GM12878 (cell line): ENCODE results near the gene VANGL1. TPM values are rescaled to one million over a fixed set of nuclear protein-coding genes. Genes with fewer than 3 reads are reported as not detected.

Source experiments
- ATAC-seq: fragments of 200-7000 bp; cut with Tn5 transposase; 3 replicates; pipeline ENCODE4 v1.9.1; 2020; ENCODE audit warnings: mild to moderate bottlenecking, moderate library complexity
- BruUV-seq: library from RNA; stranded (reverse); fragments of 400-500 nt; replicated peaks from 2 replicates; lab custom pipeline; 2021; lab: Mats Ljungman, UMichigan
- CTCF ChIA-PET: fragments of 300-600 bp; sonication (Branson Sonifier 250); formaldehyde crosslinking; extraction: SDS; loops from one replicate; lab custom pipeline; 2021; ENCODE audit warnings: inconsistent platforms; lab: Yijun Ruan, JAX
- POLR2A ChIA-PET: fragments of 350-600 bp; formaldehyde crosslinking; extraction: SDS; loops from one replicate; lab custom pipeline; 2021; ENCODE audit warnings: inconsistent platforms; lab: Charles Lee
- RAD21 ChIA-PET: fragments of 300-600 bp; sonication (Branson Sonifier 250); formaldehyde crosslinking; loops from one replicate; lab custom pipeline; 2023; ENCODE audit warnings: antibody characterized with exemption; ENCODE audit not compliant: unreplicated experiment; lab: Charles Lee
- SMC1A ChIA-PET: fragments of 300-600 bp; sonication (Branson Sonifier 250); formaldehyde crosslinking; loops from one replicate; lab custom pipeline; 2023; ENCODE audit not compliant: unreplicated experiment, uncharacterized antibody; lab: Charles Lee
- DNase-seq: peaks from one replicate; pipeline ENCODE4 v3.0.0-alpha.2; 2011; ENCODE audit warnings: low read depth, low spot score
- FAIRE-seq: peaks from 3 replicates; lab custom pipeline; 2011; peaks lifted over from hg19 to GRCh38; lab: Jason Lieb, UNC
- H2AFZ ChIP-seq: 2 replicates; pipeline ENCODE4 v1.6.0; 2011; ENCODE audit warnings: low read depth, low read length, control low read depth; ENCODE audit not compliant: control insufficient read depth
- H3K27ac ChIP-seq: 2 replicates; pipeline ENCODE4 v1.5.1; 2011; ENCODE audit warnings: control low read depth; ENCODE audit not compliant: control insufficient read depth, insufficient read depth
- H3K27me3 ChIP-seq, 2 experiments: replicated peaks in 1 of 2; 2 replicates each; pipeline versions ENCODE4 v1.6.0 to v1.6.1; 2011; ENCODE audit warnings: low read length in 1 of 2; ENCODE audit not compliant: control insufficient read depth in 2 of 2, insufficient read depth in 2 of 2
- H3K36me3 ChIP-seq, 2 experiments: 2 replicates each; pipeline ENCODE4 v1.5.1; 2011; ENCODE audit warnings: low read length in 1 of 2; ENCODE audit not compliant: control insufficient read depth in 2 of 2, insufficient read depth in 2 of 2
- H3K4me1 ChIP-seq: 2 replicates; pipeline ENCODE4 v1.6.1; 2011; ENCODE audit warnings: mild to moderate bottlenecking, low read length, moderate library complexity, mixed read lengths; ENCODE audit not compliant: control insufficient read depth, insufficient read depth
- H3K4me2 ChIP-seq: 2 replicates; pipeline ENCODE4 v1.6.0; 2011; ENCODE audit warnings: control low read depth; ENCODE audit not compliant: control insufficient read depth, insufficient read depth
- H3K4me3 ChIP-seq: fragments of 200-600 bp; sonication (generic); 2 replicates; pipeline ENCODE4 v1.5.1; 2016
- H3K79me2 ChIP-seq: 2 replicates; pipeline ENCODE4 v1.6.0; 2011; ENCODE audit warnings: low read length; ENCODE audit not compliant: control insufficient read depth, insufficient read depth
- H3K9ac ChIP-seq: 2 replicates; pipeline ENCODE4 v1.8.0; 2011; ENCODE audit warnings: low read length, control low read depth, mixed read lengths; ENCODE audit not compliant: control insufficient read depth, insufficient read depth
- H3K9me3 ChIP-seq: replicated peaks from 3 replicates; pipeline ENCODE4 v1.5.1; 2011; ENCODE audit warnings: mild to moderate bottlenecking, low read length; ENCODE audit not compliant: control insufficient read depth, insufficient read depth
- H4K20me1 ChIP-seq: 2 replicates; pipeline ENCODE4 v1.6.0; 2011; ENCODE audit not compliant: control insufficient read depth, insufficient read depth
- EZH2 ChIP-seq: IDR thresholded peaks from 2 replicates; pipeline ENCODE4 v1.6.1; 2012; ENCODE audit warnings: low read depth, mild to moderate bottlenecking, control low read depth, inconsistent platforms, low read length, borderline replicate concordance; ENCODE audit not compliant: control insufficient read depth
- GATAD2B ChIP-seq: fragments of 450-650 bp; conservative IDR thresholded peaks from 2 replicates; pipeline ENCODE4 v1.6.1; 2017; ENCODE audit warnings: low read depth, mild to moderate bottlenecking, moderate library complexity
- KAT2A ChIP-seq: conservative IDR thresholded peaks from 2 replicates; pipeline ENCODE4 v1.6.1; 2011; ENCODE audit warnings: low read depth, low read length; ENCODE audit not compliant: control insufficient read depth
- MEF2B ChIP-seq: fragments of 450-650 bp; IDR thresholded peaks from 2 replicates; pipeline ENCODE4 v1.6.1; 2018; ENCODE audit warnings: mild to moderate bottlenecking, moderate library complexity; ENCODE audit not compliant: partially characterized antibody, poor library complexity, severe bottlenecking
- RBBP5 ChIP-seq: fragments of 200-600 bp; sonication (generic); conservative IDR thresholded peaks from 2 replicates; pipeline ENCODE4 v1.6.1; 2016
- SIN3A ChIP-seq: IDR thresholded peaks from 2 replicates; pipeline ENCODE4 v1.6.1; 2012; ENCODE audit warnings: low read depth, low read length, improper control_type of control experiment
- SPI1 ChIP-seq: IDR thresholded peaks from 2 replicates; pipeline ENCODE4 v1.6.1; 2011; ENCODE audit warnings: low read depth, mild to moderate bottlenecking, low read length, moderate library complexity, borderline replicate concordance; ENCODE audit not compliant: insufficient read depth
- SUPT20H ChIP-seq: IDR thresholded peaks from 2 replicates; pipeline ENCODE4 v1.6.1; 2011; ENCODE audit warnings: low read depth, mild to moderate bottlenecking, low read length, moderate library complexity, borderline replicate concordance; ENCODE audit not compliant: control insufficient read depth
- SUZ12 ChIP-seq: fragments of 200-600 bp; sonication (generic); IDR thresholded peaks from one replicate; pipeline ENCODE4 v1.6.1; 2018; ENCODE audit warnings: antibody characterized with exemption, mild to moderate bottlenecking; ENCODE audit not compliant: unreplicated experiment
- ZBED1 ChIP-seq: IDR thresholded peaks from 2 replicates; pipeline ENCODE4 v1.6.1; 2016; ENCODE audit warnings: borderline replicate concordance
- ZNF384 ChIP-seq: IDR thresholded peaks from 2 replicates; pipeline ENCODE4 v1.6.1; 2012; ENCODE audit warnings: low read depth, mild to moderate bottlenecking, low read length, improper control_type of control experiment, borderline replicate concordance
- WGBS: methylation state at CpG from one replicate; pipeline ENCODE4 v1.1.6; 2016; ENCODE audit warnings: low lambda C conversion rate; ENCODE audit not compliant: insufficient replicate concordance, insufficient coverage; ENCODE audit errors: missing lambda C conversion rate; 5-methylcytosine and 5-hydroxymethylcytosine counted together
- in situ Hi-C: fragments of 300-500 bp; cut with MboI; formaldehyde crosslinking; loops from 9 replicates; pipeline ENCODE4 v1.14.3; 2018; ENCODE audit warnings: mixed read lengths
- intact Hi-C: fragments of 100-400 bp; cut with micrococcal nuclease; formaldehyde crosslinking; loops from one replicate; pipeline ENCODE4 v1.14.2; 2022; ENCODE audit not compliant: unreplicated experiment
- polyA plus RNA-seq, 11 experiments: library from polyadenylated mRNA; depleted of rRNA in 4 of 11; unstranded in 6 of 11; stranded (reverse) in 5 of 11; fragments of >200 nt; fragmentation: Nextera tagmentation in 4 of 11; fragmentation: Illumina TruSeq in 1 of 11; extraction: Ambion mirVana in 4 of 11; extraction: Trizol in 1 of 11; gene quantifications; 1 replicate in 1 of 11; 2 replicates in 10 of 11; pipeline versions ENCODE4 v1.2.1 to v1.2.3, GENCODE V29; 2011 to 2016; ENCODE audit warnings: inconsistent platforms in 2 of 11, missing spikeins in 2 of 11, low read depth in 1 of 11
- total RNA-seq, 4 experiments: library from RNA; depleted of rRNA in 3 of 4; stranded (reverse); fragments of >200 nt in 3 of 4; fragmentation: Illumina TruSeq in 1 of 4; extraction: Trizol in 1 of 4; gene quantifications; 2 replicates each; pipeline versions ENCODE4 v1.2.1 to v1.2.3, GENCODE V29; 2013 to 2021
- TF ChIP-seq, protein P1 (sequence below): IDR thresholded peaks from 2 replicates; pipeline ENCODE4 v1.6.1; 2012; ENCODE audit warnings: low read depth, low read length, improper control_type of control experiment
- TF ChIP-seq, protein P2 (sequence below): fragments of 450-650 bp; IDR thresholded peaks from 2 replicates; pipeline ENCODE4 v1.6.1; 2017; ENCODE audit warnings: low read depth, mild to moderate bottlenecking, moderate library complexity
- TF ChIP-seq, protein P3 (sequence below): fragments of 450-650 bp; IDR thresholded peaks from 2 replicates; pipeline ENCODE4 v1.6.1; 2017; ENCODE audit warnings: mild to moderate bottlenecking
- TF ChIP-seq, protein P4 (sequence below): fragments of 450-650 bp; IDR thresholded peaks from 2 replicates; pipeline ENCODE4 v1.6.1; 2016; ENCODE audit warnings: mild to moderate bottlenecking

The VANGL1 gene
- total and polyA plus RNA-seq, 10 of the 15 experiments (the other 5 are each of a cell fraction or from before 2014, with no cell fraction given): 0.71 to 12.9 (median 6.3) TPM

DNA sequence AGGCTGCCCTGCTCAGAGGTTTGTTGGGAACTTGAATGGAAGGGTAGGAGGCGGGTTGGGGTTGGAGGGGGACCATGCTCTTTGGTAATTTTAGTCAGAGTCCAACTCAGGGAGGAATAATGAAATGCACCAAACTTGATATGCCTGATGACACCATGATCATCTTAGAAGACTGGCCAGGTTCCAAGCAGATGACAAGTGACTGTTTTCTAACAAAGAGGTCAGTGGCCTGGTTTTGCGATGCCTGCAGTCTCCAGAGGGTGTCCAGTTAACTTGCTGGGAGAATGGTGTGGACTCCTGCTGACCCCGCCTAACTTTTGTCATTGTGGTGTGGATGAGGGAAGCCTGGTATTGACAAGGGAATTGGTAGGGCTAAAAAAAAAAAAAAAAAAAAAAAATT, 12.4 kb downstream of the VANGL1 start:
- intact Hi-C loops: no loop called here
- Histone ChIP-seq H3K9ac (no peak overlapping the region), H3K79me2 (no peaks in the 10 kb centered on the region; the same call in none of the 2 replicates), H3K27me3 (no peaks in the 10 kb centered on the region)
- BruUV-seq: no TSS peak
- CTCF ChIA-PET: interaction anchor here (0.6 to 1.1 kb wide), 4 partner anchors 16 to 1881 kb away, joined by 3 to 7 read pairs (median 4); no protein-coding TSS in a partner anchor
- TF ChIP-seq RBBP5 (no peak), GATAD2B (no peak), ZNF384 (no peak), SUPT20H (no peak), MEF2B (no peak), SUZ12 (no peak), KAT2A (no peak), EZH2 (no peak), ZBED1 (no peak), SIN3A (no peak), SPI1 (no peak)
- TF ChIP-seq, protein P1, sequence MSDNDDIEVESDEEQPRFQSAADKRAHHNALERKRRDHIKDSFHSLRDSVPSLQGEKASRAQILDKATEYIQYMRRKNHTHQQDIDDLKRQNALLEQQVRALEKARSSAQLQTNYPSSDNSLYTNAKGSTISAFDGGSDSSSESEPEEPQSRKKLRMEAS: no peak
- TF ChIP-seq, protein P2, sequence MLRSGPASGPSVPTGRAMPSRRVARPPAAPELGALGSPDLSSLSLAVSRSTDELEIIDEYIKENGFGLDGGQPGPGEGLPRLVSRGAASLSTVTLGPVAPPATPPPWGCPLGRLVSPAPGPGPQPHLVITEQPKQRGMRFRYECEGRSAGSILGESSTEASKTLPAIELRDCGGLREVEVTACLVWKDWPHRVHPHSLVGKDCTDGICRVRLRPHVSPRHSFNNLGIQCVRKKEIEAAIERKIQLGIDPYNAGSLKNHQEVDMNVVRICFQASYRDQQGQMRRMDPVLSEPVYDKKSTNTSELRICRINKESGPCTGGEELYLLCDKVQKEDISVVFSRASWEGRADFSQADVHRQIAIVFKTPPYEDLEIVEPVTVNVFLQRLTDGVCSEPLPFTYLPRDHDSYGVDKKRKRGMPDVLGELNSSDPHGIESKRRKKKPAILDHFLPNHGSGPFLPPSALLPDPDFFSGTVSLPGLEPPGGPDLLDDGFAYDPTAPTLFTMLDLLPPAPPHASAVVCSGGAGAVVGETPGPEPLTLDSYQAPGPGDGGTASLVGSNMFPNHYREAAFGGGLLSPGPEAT: no peak
- TF ChIP-seq, protein P3, sequence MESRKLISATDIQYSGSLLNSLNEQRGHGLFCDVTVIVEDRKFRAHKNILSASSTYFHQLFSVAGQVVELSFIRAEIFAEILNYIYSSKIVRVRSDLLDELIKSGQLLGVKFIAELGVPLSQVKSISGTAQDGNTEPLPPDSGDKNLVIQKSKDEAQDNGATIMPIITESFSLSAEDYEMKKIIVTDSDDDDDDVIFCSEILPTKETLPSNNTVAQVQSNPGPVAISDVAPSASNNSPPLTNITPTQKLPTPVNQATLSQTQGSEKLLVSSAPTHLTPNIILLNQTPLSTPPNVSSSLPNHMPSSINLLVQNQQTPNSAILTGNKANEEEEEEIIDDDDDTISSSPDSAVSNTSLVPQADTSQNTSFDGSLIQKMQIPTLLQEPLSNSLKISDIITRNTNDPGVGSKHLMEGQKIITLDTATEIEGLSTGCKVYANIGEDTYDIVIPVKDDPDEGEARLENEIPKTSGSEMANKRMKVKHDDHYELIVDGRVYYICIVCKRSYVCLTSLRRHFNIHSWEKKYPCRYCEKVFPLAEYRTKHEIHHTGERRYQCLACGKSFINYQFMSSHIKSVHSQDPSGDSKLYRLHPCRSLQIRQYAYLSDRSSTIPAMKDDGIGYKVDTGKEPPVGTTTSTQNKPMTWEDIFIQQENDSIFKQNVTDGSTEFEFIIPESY: no peak
- TF ChIP-seq, protein P4, sequence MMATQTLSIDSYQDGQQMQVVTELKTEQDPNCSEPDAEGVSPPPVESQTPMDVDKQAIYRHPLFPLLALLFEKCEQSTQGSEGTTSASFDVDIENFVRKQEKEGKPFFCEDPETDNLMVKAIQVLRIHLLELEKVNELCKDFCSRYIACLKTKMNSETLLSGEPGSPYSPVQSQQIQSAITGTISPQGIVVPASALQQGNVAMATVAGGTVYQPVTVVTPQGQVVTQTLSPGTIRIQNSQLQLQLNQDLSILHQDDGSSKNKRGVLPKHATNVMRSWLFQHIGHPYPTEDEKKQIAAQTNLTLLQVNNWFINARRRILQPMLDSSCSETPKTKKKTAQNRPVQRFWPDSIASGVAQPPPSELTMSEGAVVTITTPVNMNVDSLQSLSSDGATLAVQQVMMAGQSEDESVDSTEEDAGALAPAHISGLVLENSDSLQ: no peak
- TF ChIP-seq, all 136 proteins: peak for 0
- Histone ChIP-seq H3K4me1 (peaks cover 20% of the 10 kb centered on the region), H3K36me3 (peaks cover 3 to 4% of the 10 kb centered on the region in 2 experiments; a peak in 3 of 4 replicates), H3K9me3 (no peaks in the 10 kb centered on the region; the same call in 2 of the 3 replicates), H3K27ac (no peak overlapping the region), H2AFZ (no peak overlapping the region), H4K20me1 (no peaks in the 10 kb centered on the region), H3K4me2 (no peak overlapping the region), H3K4me3 (no peak overlapping the region)
- no peak for DNase-seq
- RAD21 ChIA-PET: no interaction called here
- WGBS: 94% methylated on average over 3 of the region's 3 CpGs
- in situ Hi-C loops: no loop called here
- SMC1A ChIA-PET: no interaction called here
- no peak for ATAC-seq
- POLR2A ChIA-PET: no interaction called here
- FAIRE-seq: no peak
